Fibroblast of lung (primary cell): ENCODE measurements around the gene SMARCA2. TPM values are rescaled to one million over a fixed set of nuclear protein-coding genes. Genes with fewer than 3 reads are reported as not detected.

Experiments
- DNase-seq, 2 donors: peaks; one replicate each; pipeline versions ENCODE4 v3.0.0 to v3.0.0-alpha.2; 2010; ENCODE audit warnings: low read depth in 2 of 2
- H2AFZ ChIP-seq: 2 replicates; pipeline ENCODE4 v1.5.1; 2012; ENCODE audit warnings: low read length, control low read depth, inconsistent platforms
- H3K27ac ChIP-seq: 2 replicates; pipeline ENCODE4 v1.5.1; 2011; ENCODE audit warnings: low read length, control low read depth; ENCODE audit not compliant: insufficient read depth
- H3K27me3 ChIP-seq: 2 replicates; pipeline ENCODE4 v1.5.1; 2011; ENCODE audit warnings: mild to moderate bottlenecking, low read length; ENCODE audit not compliant: control insufficient read depth, insufficient read depth
- H3K36me3 ChIP-seq: 2 replicates; pipeline ENCODE4 v1.5.1; 2011; ENCODE audit warnings: low read length; ENCODE audit not compliant: control insufficient read depth, insufficient read depth
- H3K4me1 ChIP-seq: 2 replicates; pipeline ENCODE4 v1.5.1; 2011; ENCODE audit warnings: low read length; ENCODE audit not compliant: control insufficient read depth, insufficient read depth; ENCODE audit errors: extremely low read depth
- H3K4me2 ChIP-seq: 2 replicates; pipeline ENCODE4 v1.5.1; 2011; ENCODE audit warnings: low read length, control low read depth; ENCODE audit not compliant: insufficient read depth; ENCODE audit errors: extremely low read depth
- H3K4me3 ChIP-seq, 4 experiments: fragments of 200-600 bp in 1 of 4; sonication (generic) in 1 of 4; replicated peaks in 1 of 4; 2 replicates each; pipeline ENCODE4 v1.5.1; 2011 to 2016; ENCODE audit warnings: low read length in 4 of 4, low read depth in 3 of 4, mild to moderate bottlenecking in 3 of 4, control low read depth in 2 of 4, inconsistent platforms in 1 of 4, mixed read lengths in 1 of 4; ENCODE audit not compliant: insufficient read depth in 1 of 4; ENCODE audit errors: control extremely low read depth in 1 of 4
- H3K79me2 ChIP-seq: 2 replicates; pipeline ENCODE4 v1.5.1; 2012; ENCODE audit warnings: mild to moderate bottlenecking, low read length, inconsistent platforms; ENCODE audit not compliant: control insufficient read depth, insufficient read depth
- H3K9ac ChIP-seq: 2 replicates; pipeline ENCODE4 v1.5.1; 2011; ENCODE audit warnings: mild to moderate bottlenecking, low read length, control low read depth; ENCODE audit not compliant: insufficient read depth
- H3K9me3 ChIP-seq: 2 replicates; pipeline ENCODE4 v1.5.1; 2012; ENCODE audit warnings: low read depth, low read length; ENCODE audit not compliant: control insufficient read depth, insufficient read depth
- H4K20me1 ChIP-seq: 2 replicates; pipeline ENCODE4 v1.5.1; 2011; ENCODE audit warnings: low read length; ENCODE audit not compliant: control insufficient read depth, insufficient read depth; ENCODE audit errors: extremely low read depth
- CTCF ChIP-seq, 2 donors: IDR thresholded peaks in 1 of 2; conservative IDR thresholded peaks in 1 of 2; 1 replicate in 1 of 2; 2 replicates in 1 of 2; pipeline ENCODE4 v1.5.1; 2011 to 2012; ENCODE audit warnings: low read length in 2 of 2, control low read depth in 1 of 2, inconsistent platforms in 1 of 2, low read depth in 1 of 2, mild to moderate bottlenecking in 1 of 2
- EZH2 ChIP-seq: IDR thresholded peaks from 2 replicates; pipeline ENCODE4 v1.5.1; 2012; ENCODE audit warnings: low read length, control low read depth, mild to moderate bottlenecking; ENCODE audit errors: missing control alignments
- polyA plus RNA-seq, 2 donors: library from polyadenylated mRNA; depleted of rRNA in 1 of 2; stranded (reverse) in 1 of 2; unstranded in 1 of 2; fragments of >200 nt; gene quantifications; 2 replicates each; pipeline ENCODE4 v1.2.1, GENCODE V29; 2011 to 2012; ENCODE audit warnings: missing spikeins in 1 of 2
- total RNA-seq: library from RNA; depleted of rRNA; stranded (reverse); fragments of >200 nt; gene quantifications from 2 replicates; pipeline ENCODE4 v1.2.1, GENCODE V29; 2014

SMARCA2 gene
- total and polyA plus RNA-seq, 2 donors (not counting 1 experiment from before 2014, with no cell fraction given) = 36.8 to 62.3 TPM

- Histone ChIP-seq H3K4me3 (no peak overlapping the region), H3K9ac (no peak overlapping the region), H3K27me3 (no peaks in the 10 kb centered on the region), H3K9me3 (no peaks in the 10 kb centered on the region), H3K4me1 (no peaks in the 10 kb centered on the region), H3K27ac (no peak overlapping the region), H4K20me1 (no peaks in the 10 kb centered on the region), H2AFZ (no peak overlapping the region), H3K4me2 (no peak overlapping the region), H3K36me3 (no peaks in the 10 kb centered on the region), H3K79me2 (no peaks in the 10 kb centered on the region)
- TF ChIP-seq EZH2 = no peak
- TF ChIP-seq CTCF (conservative IDR thresholded peaks at IDR 0.05 in 1 of 2, IDR thresholded peaks at IDR 0.05 in 1 of 2; ENCODE audit: low read depth in 1 of 2, low read length in 2 of 2) = no peak
- no peak for DNase-seq
Observed at GRCh38 chr9:2231101-2231500, 216.0 kb downstream of the SMARCA2 start.

GRCh38 chr9:2231829-2232228 lies 216.7 kb downstream of the SMARCA2 start:
- peak; percentile 82 to 83 for DNase-seq
- Histone ChIP-seq H3K9ac (no peak overlapping the region), H3K4me2 (no peak overlapping the region), H3K9me3 (no peaks in the 10 kb centered on the region), H3K27me3 (no peaks in the 10 kb centered on the region), H3K36me3 (no peaks in the 10 kb centered on the region), H2AFZ (no peak overlapping the region), H3K4me3 (no peak overlapping the region), H3K4me1 (no peaks in the 10 kb centered on the region), H4K20me1 (no peaks in the 10 kb centered on the region), H3K27ac (no peak overlapping the region), H3K79me2 (no peaks in the 10 kb centered on the region)
- TF ChIP-seq EZH2 (no peak), CTCF (conservative IDR thresholded peaks at IDR 0.05 in 1 of 2, IDR thresholded peaks at IDR 0.05 in 1 of 2; ENCODE audit: low read depth in 1 of 2, low read length in 2 of 2) (no peak)

DNA sequence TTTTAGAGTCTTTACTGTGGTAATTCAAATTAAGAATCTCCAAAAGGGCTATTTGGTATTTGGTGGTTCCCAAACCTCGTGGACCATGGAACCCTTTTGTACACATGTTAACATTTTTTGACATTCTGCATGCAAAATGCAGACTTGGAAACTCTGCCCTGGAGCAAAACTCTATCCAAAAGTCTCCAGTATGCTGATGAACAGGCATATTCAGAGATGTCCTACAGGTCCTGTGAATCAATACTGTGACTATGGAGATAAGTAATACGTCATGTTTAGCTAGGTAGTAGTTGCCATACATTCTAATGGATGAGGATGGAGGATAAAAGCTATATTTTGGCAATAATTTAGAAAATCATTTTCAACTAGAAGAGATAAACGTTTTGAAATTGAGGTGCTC lies 218.1 kb downstream of the SMARCA2 start:
- Histone ChIP-seq H3K9ac (no peak overlapping the region), H2AFZ (no peak overlapping the region), H3K27me3 (no peaks in the 10 kb centered on the region), H3K4me2 (no peak overlapping the region), H4K20me1 (no peaks in the 10 kb centered on the region), H3K4me1 (no peaks in the 10 kb centered on the region), H3K27ac (no peak overlapping the region), H3K9me3 (no peaks in the 10 kb centered on the region), H3K79me2 (no peaks in the 10 kb centered on the region), H3K36me3 (no peaks in the 10 kb centered on the region), H3K4me3 (no peak overlapping the region)
- DNase-seq = no peak
- TF ChIP-seq CTCF (conservative IDR thresholded peaks at IDR 0.05 in 1 of 2, IDR thresholded peaks at IDR 0.05 in 1 of 2; ENCODE audit: low read depth in 1 of 2, low read length in 2 of 2) (no peak), EZH2 (no peak)
